Endometrium (tissue), 2 donors: ENCODE results near the gene SLC6A18.
"Not testable (repeated sequence)": the region's sequence is repeated elsewhere in the genome, so short reads cannot be mapped to it uniquely, and the experiment has no call there.

Source experiments
- FAIRE-seq: peaks from 2 replicates; lab custom pipeline; 2012; peaks lifted over from hg19 to GRCh38; lab: Jason Lieb, UNC
- donor health status: control.
- donor health status: control.

SLC6A18 gene

GRCh38 chr5:1215320-1216096 is 9.7 kb upstream of the SLC6A18 start:
- FAIRE-seq: no peak

DNA sequence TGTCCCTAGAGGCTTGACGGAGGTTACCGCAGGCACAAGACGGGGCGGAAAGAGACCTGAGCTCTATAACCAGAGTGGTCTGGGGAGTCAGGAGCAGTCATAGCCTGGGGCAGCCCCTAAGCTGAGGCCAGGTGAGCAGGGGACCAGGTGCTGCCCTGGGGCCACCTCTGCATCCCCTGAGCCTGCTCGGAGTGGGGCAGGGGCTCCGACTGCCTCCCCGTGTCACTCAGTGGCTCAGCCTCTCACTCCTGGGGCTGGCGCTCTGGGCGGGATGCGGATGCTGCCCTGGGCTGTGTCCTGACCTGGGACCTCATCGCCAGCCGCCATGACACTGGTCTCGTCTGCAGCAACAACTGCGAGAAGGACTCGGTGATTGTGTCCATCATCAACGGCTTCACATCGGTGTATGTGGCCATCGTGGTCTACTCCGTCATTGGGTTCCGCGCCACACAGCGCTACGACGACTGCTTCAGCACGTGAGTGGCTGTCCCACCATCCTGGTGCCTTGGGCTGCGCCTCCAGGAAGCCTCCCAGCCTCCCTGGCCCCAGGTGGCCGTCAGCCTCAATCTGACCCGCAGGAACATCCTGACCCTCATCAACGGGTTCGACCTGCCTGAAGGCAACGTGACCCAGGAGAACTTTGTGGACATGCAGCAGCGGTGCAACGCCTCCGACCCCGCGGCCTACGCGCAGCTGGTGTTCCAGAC is 8.8 kb upstream of the SLC6A18 start:
- FAIRE-seq: no peak

- no peak for FAIRE-seq
Observed at GRCh38 chr5:1216918-1217295, 8.3 kb upstream of the SLC6A18 start.

DNA sequence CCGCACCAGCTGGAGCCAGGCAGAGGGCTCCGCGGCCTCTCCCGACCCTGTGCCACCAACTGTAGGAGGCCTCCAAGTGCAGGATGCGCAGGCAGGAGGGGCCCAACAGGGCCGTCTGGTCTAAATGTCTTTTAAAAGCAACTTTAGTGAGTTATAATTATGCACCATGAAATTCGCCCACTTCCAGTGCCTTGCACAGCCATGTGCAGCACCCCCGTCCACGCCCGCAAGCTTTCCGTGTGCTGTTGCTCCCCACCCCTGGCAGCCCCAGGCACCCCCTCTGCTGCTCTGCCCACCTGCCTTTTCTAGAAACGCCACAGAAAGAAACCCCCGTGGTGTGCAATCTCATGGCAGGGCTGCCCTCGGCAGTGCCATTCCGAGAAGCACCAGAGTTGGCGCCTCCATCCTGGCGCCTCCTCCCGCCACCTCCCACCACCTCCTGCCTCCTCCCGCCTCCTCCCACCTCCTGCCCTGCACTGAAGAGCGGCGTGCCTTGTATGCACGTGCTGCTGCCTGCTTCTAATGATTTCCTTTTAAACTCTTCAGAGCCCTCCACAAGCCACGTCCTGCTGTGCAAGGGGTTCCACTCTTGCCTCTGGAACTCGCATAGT is 7.5 kb upstream of the SLC6A18 start:
- FAIRE-seq: no peak

- FAIRE-seq: no peak
Observed at GRCh38 chr5:1218351-1219080, 6.7 kb upstream of the SLC6A18 start.

- no peak for FAIRE-seq
Observed at GRCh38 chr5:1219098-1219767, 5.9 kb upstream of the SLC6A18 start.

GRCh38 chr5:1219768-1220100 is 5.4 kb upstream of the SLC6A18 start:
- no peak for FAIRE-seq

- FAIRE-seq: no peak
Observed at GRCh38 chr5:1220351-1220750, 4.8 kb upstream of the SLC6A18 start.

DNA sequence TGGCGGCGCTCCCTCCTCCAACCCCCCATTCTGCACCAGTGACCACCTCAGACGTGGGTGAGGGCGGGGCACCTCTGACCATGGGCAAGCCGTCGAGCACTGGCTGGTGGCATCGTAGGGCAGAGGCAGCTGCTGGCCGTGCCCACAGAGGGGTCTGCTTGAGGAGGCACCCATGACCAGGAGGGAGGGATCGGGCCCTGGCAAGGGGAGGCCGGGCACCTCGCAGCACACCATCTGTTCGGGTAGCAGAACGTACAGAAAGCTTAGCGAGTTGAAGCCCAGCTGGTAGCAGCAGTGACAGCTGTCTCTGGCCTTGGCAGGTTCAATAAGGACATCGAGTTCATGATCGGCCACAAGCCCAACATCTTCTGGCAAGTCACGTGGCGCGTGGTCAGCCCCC is 4.3 kb upstream of the SLC6A18 start:
- FAIRE-seq: no peak

GRCh38 chr5:1221721-1222120 is 3.5 kb upstream of the SLC6A18 start:
- no peak for FAIRE-seq

DNA sequence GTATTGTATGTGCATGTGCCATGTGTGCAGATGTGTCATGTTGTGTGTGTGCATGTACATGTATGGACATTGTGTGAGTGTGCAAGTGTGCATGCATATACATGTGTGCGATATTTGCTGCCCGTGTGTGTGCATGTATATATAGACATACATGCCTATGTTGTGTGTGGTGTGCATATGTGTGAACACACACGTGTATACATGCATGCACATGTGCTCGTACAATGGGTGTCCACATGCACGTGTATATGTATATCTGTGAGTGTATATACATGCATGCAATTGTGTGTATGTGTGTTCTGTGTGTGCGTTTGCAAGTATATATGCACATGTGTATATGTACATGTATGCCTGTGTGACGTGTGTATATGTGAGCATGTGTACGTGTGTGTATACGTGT is 3.0 kb upstream of the SLC6A18 start:
- no peak for FAIRE-seq

GRCh38 chr5:1222621-1223277 is 2.4 kb upstream of the SLC6A18 start:
- FAIRE-seq: no peak

DNA sequence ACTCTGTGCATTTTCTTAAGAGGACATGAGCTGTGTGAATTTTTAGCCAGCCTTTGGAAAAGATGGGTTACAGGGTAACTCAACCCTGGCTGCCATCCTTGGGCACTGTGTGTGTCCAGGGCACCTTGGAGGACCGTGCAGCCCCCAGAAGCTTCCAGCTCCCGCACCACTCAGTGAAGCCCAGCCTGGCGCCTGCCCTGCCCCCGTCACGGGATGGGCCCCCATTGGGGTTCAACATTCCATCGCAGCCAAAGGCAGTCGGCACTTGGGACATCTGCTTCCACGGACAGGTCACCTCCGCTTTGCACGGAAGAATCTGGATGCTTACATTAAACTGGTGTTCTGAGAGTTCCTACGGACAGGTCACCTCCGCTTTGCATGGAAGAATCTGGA is 1.9 kb upstream of the SLC6A18 start:
- FAIRE-seq: no peak

GRCh38 chr5:1224631-1225030 is 550 bp upstream of the SLC6A18 start:
- FAIRE-seq: no peak

DNA sequence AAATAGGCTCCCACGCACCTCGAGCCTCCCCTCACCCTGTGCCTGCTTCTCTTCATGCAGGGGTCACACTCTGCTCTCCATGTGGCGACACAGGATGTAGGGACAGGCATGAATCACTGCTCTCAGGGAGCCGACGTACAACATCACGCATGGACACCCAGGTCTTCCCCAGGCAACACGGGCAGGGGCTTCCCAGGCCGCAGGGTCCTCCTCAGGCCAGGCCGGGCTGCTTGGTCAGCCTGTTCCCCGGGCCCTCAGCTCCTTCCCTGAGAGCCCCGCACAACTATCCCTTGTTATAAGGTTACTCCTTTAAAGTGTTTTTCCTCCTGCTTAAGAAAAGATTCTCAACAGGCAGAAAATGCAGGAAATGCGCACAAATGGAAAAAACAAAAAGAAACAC is 1.1 kb downstream of the SLC6A18 start:
- FAIRE-seq: no peak

GRCh38 chr5:1226839-1227581 is 1.8 kb downstream of the SLC6A18 start:
- no peak for FAIRE-seq

DNA sequence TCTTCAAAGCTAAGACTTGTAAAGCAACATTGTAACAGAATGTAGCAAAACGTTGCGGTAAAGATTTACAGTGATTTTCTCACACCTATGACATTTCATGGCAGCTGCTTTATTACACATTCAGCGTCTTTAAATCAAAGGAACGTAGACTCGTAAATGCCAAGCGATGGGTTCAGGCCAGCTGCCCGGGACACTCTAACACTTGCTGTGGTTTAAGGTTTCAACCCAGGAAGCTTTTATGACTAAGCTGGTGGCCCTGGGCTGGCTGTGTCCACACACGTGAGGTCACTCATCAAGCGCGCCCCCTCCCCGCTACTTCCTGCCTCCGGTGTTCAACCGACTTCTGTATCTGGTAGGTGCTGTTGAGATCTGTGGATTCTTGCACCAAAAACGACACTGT is 2.5 kb downstream of the SLC6A18 start:
- no peak for FAIRE-seq

DNA sequence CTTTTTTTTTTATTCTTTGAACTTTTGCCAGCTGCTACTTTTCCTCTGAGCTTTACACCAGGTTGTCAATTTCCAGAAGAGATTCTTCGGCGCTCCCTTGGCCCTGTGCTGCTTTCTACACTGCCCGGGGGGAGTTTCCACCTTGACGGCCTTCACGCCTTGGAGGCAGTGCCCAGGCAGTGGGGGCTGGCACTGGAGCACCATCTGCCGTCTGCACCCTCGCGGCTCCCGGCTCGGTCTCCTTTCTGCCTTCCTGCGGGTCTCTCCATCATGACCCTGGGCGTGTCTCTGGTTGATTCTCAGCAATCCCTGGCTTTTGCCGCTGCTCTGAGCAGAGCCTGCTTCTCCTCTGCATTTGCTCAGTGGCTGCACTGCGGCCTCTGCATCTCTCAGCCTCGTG is 2.9 kb downstream of the SLC6A18 start:
- no peak for FAIRE-seq

DNA sequence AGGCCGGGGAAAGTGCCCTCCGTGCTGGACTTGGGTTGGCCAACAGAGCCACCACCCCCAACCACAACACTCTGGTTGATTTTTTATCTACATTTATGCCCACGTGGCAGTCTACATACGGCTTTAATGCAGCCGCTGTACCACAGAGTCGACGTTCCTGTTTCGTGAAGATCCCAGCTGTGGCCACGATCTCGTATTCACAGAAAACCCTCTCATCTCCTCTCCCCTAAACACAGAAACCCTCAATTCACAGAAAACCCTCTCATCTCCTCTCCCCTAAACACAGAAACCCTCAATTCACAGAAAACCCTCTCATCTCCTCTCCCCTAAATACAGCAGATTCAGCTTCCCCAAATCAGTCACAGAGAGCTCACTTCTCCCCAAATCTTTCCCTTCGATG is 3.8 kb downstream of the SLC6A18 start:
- not testable (repeated sequence) for FAIRE-seq

DNA sequence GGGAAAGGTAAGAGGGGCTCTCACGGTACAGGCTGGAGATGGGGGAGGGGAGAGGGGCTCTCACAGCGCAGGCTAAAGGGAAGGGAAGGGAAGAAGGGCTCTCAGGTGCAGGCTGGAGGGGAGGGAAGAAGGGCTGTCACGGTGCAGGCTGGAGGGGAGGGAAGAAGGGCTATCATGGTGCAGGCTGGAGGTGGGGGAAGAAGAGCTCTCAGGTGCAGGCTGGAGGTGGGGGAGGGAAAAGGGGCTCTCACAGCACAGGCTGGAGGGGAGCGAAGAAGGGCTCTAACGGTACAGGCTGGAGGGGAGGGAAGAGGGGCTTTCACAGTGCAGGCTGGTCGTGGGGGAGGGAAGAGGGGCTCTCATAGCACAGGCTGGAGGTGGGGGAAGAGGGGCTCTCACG is 4.6 kb downstream of the SLC6A18 start:
- no peak for FAIRE-seq

DNA sequence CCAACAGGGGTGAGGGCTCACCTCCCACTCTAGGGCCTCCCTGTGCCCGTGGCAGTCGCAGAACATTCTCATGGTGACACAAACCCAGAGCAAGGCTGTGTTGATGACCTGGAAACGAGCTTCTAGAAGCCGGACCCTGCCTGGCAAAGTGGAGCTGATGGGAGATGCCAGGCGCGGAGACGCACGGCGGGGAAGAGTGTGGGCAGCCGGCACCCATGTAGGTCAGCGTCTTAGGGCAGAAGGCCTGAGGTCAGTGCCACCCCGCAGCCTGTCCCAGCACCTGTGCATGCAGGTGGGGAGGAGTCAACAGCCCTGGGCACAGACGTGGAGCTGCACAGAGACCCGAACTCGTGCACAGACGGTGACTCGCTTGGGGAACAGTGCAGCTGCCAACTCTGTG is 5.4 kb downstream of the SLC6A18 start:
- no peak for FAIRE-seq
